ENCODE data around the gene TRAPPC2L. TPM values are rescaled to one million over a fixed set of nuclear protein-coding genes. Genes with fewer than 3 reads are reported as not detected.

Gene TRAPPC2L
- total RNA-seq, 1 experiment from 2014 or later: 82.0 TPM

DNA sequence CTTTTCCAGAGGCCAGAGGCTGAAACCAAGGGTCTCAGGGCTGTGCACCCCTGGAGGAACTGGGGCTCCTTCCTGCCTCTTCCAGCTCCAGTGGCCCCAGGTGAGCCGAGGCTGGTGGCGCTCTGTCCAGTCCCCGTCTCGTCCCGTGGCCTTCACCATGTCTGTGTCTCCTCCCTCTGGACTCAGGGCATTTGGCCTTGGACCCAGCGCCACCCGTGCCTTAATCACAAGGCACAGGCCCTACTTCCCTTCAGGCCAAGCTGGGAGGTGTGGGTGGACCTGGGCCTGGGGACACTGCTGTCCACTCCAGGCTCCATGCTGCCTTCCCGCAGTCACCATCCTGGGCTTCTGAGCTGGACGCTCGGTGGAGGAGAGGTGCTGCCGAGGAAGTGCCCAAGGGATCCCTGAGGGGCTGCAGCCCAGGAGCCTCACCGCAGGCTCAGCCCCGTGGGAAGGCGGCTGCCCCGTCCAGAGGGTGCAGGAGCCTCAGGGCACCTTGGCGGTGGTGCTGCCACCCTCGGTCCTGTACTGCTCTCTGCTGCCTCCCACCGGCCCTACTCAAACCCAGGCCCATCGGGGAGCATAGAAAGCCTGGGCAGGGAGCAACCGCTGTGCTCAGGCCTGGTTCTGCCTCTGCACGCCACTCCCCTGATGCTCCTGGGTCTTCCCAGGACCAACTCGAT lies 35.6 kb upstream of the TRAPPC2L start (continued):
- TF ChIP-seq, protein P1, sequence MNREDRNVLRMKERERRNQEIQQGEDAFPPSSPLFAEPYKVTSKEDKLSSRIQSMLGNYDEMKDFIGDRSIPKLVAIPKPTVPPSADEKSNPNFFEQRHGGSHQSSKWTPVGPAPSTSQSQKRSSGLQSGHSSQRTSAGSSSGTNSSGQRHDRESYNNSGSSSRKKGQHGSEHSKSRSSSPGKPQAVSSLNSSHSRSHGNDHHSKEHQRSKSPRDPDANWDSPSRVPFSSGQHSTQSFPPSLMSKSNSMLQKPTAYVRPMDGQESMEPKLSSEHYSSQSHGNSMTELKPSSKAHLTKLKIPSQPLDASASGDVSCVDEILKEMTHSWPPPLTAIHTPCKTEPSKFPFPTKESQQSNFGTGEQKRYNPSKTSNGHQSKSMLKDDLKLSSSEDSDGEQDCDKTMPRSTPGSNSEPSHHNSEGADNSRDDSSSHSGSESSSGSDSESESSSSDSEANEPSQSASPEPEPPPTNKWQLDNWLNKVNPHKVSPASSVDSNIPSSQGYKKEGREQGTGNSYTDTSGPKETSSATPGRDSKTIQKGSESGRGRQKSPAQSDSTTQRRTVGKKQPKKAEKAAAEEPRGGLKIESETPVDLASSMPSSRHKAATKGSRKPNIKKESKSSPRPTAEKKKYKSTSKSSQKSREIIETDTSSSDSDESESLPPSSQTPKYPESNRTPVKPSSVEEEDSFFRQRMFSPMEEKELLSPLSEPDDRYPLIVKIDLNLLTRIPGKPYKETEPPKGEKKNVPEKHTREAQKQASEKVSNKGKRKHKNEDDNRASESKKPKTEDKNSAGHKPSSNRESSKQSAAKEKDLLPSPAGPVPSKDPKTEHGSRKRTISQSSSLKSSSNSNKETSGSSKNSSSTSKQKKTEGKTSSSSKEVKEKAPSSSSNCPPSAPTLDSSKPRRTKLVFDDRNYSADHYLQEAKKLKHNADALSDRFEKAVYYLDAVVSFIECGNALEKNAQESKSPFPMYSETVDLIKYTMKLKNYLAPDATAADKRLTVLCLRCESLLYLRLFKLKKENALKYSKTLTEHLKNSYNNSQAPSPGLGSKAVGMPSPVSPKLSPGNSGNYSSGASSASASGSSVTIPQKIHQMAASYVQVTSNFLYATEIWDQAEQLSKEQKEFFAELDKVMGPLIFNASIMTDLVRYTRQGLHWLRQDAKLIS (CRISPR knock-in tag; IDR thresholded peaks at IDR 0.05; ENCODE audit: borderline replicate concordance): no peak

DNA sequence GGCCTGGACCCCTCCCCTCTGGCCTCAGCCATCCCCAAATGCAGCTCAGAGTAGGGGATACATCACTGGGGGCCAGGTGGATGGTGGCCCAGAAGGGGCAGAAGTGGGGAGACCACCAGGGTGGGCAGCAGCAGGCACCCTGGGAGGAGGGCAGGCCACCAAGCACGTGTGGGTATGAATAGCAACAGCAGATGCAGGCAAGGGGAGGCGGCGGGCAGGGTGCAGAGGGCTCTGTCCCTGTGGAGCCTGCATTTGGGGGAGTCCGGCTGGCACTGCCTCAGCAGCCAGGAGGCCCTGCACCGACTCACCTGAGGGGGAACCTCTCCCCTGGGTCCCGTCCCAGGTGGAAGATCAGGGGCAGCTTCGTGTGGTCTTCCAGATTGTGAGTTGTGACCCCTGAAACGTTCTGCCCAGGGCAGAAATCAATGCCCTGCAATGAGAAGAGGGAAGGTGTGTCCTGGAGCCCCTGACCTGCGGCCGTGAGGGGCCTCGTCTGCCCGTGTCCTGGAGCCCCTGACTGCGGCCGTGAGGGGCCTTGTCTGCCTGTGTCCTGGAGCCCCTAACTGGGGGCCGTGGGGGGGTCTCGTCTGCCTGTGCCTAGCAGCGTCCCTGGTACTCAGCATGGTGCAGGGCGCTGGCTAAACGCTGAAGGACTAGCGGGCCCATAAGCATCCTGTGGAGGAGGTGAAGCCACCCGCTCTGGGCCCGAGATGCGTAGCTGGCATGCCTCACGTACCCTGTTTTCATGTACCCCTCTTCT lies 34.5 kb upstream of the TRAPPC2L start:
- Mint-ChIP-seq H3K36me3 (no peaks in the 10 kb centered on the region), H3K4me3 (no peak overlapping the region)
- POLR2A ChIA-PET: no interaction called here
- no peak for TF ChIP-seq GTF2I (CRISPR knock-in tag; conservative IDR thresholded peaks at IDR 0.05)
- TF ChIP-seq ZNF263 (CRISPR knock-in tag; IDR thresholded peaks at IDR 0.05; ENCODE audit: low read depth): no peak
- TF ChIP-seq OVOL2 (CRISPR knock-in tag; IDR thresholded peaks at IDR 0.05; ENCODE audit: borderline replicate concordance): no peak
- no peak for TF ChIP-seq TCF7 (CRISPR knock-in tag; IDR thresholded peaks at IDR 0.05; ENCODE audit: low read depth)
- no peak for TF ChIP-seq SMAD4 (CRISPR knock-in tag; IDR thresholded peaks at IDR 0.05)
- TF ChIP-seq, protein P2, sequence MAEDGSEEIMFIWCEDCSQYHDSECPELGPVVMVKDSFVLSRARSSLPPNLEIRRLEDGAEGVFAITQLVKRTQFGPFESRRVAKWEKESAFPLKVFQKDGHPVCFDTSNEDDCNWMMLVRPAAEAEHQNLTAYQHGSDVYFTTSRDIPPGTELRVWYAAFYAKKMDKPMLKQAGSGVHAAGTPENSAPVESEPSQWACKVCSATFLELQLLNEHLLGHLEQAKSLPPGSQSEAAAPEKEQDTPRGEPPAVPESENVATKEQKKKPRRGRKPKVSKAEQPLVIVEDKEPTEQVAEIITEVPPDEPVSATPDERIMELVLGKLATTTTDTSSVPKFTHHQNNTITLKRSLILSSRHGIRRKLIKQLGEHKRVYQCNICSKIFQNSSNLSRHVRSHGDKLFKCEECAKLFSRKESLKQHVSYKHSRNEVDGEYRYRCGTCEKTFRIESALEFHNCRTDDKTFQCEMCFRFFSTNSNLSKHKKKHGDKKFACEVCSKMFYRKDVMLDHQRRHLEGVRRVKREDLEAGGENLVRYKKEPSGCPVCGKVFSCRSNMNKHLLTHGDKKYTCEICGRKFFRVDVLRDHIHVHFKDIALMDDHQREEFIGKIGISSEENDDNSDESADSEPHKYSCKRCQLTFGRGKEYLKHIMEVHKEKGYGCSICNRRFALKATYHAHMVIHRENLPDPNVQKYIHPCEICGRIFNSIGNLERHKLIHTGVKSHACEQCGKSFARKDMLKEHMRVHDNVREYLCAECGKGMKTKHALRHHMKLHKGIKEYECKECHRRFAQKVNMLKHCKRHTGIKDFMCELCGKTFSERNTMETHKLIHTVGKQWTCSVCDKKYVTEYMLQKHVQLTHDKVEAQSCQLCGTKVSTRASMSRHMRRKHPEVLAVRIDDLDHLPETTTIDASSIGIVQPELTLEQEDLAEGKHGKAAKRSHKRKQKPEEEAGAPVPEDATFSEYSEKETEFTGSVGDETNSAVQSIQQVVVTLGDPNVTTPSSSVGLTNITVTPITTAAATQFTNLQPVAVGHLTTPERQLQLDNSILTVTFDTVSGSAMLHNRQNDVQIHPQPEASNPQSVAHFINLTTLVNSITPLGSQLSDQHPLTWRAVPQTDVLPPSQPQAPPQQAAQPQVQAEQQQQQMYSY (CRISPR knock-in tag; IDR thresholded peaks at IDR 0.05): no peak
- no peak for TF ChIP-seq SMAD3 (CRISPR knock-in tag; IDR thresholded peaks at IDR 0.05; ENCODE audit: borderline replicate concordance)
- TF ChIP-seq, protein P3, sequence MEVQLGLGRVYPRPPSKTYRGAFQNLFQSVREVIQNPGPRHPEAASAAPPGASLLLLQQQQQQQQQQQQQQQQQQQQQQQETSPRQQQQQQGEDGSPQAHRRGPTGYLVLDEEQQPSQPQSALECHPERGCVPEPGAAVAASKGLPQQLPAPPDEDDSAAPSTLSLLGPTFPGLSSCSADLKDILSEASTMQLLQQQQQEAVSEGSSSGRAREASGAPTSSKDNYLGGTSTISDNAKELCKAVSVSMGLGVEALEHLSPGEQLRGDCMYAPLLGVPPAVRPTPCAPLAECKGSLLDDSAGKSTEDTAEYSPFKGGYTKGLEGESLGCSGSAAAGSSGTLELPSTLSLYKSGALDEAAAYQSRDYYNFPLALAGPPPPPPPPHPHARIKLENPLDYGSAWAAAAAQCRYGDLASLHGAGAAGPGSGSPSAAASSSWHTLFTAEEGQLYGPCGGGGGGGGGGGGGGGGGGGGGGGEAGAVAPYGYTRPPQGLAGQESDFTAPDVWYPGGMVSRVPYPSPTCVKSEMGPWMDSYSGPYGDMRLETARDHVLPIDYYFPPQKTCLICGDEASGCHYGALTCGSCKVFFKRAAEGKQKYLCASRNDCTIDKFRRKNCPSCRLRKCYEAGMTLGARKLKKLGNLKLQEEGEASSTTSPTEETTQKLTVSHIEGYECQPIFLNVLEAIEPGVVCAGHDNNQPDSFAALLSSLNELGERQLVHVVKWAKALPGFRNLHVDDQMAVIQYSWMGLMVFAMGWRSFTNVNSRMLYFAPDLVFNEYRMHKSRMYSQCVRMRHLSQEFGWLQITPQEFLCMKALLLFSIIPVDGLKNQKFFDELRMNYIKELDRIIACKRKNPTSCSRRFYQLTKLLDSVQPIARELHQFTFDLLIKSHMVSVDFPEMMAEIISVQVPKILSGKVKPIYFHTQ (CRISPR knock-in tag; IDR thresholded peaks at IDR 0.05): no peak
- TF ChIP-seq TEAD4 (CRISPR knock-in tag; IDR thresholded peaks at IDR 0.05): no peak
- TF ChIP-seq, protein P4, sequence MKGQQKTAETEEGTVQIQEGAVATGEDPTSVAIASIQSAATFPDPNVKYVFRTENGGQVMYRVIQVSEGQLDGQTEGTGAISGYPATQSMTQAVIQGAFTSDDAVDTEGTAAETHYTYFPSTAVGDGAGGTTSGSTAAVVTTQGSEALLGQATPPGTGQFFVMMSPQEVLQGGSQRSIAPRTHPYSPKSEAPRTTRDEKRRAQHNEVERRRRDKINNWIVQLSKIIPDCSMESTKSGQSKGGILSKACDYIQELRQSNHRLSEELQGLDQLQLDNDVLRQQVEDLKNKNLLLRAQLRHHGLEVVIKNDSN (CRISPR knock-in tag; IDR thresholded peaks at IDR 0.05): no peak
- TF ChIP-seq FOXJ3 (CRISPR knock-in tag; IDR thresholded peaks at IDR 0.05; ENCODE audit: borderline replicate concordance): no peak
- no peak for TF ChIP-seq ATF1 (CRISPR knock-in tag; IDR thresholded peaks at IDR 0.05)
- TF ChIP-seq, protein P5, sequence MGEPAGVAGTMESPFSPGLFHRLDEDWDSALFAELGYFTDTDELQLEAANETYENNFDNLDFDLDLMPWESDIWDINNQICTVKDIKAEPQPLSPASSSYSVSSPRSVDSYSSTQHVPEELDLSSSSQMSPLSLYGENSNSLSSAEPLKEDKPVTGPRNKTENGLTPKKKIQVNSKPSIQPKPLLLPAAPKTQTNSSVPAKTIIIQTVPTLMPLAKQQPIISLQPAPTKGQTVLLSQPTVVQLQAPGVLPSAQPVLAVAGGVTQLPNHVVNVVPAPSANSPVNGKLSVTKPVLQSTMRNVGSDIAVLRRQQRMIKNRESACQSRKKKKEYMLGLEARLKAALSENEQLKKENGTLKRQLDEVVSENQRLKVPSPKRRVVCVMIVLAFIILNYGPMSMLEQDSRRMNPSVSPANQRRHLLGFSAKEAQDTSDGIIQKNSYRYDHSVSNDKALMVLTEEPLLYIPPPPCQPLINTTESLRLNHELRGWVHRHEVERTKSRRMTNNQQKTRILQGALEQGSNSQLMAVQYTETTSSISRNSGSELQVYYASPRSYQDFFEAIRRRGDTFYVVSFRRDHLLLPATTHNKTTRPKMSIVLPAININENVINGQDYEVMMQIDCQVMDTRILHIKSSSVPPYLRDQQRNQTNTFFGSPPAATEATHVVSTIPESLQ (CRISPR knock-in tag; IDR thresholded peaks at IDR 0.05): no peak
- TF ChIP-seq, protein P6, sequence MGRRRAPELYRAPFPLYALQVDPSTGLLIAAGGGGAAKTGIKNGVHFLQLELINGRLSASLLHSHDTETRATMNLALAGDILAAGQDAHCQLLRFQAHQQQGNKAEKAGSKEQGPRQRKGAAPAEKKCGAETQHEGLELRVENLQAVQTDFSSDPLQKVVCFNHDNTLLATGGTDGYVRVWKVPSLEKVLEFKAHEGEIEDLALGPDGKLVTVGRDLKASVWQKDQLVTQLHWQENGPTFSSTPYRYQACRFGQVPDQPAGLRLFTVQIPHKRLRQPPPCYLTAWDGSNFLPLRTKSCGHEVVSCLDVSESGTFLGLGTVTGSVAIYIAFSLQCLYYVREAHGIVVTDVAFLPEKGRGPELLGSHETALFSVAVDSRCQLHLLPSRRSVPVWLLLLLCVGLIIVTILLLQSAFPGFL (CRISPR knock-in tag; IDR thresholded peaks at IDR 0.05; ENCODE audit: borderline replicate concordance): no peak
- TF ChIP-seq HMGA2 (CRISPR knock-in tag; IDR thresholded peaks at IDR 0.05): no peak
- TF ChIP-seq CBFB (CRISPR knock-in tag; IDR thresholded peaks at IDR 0.05; ENCODE audit: low read depth): no peak
- TF ChIP-seq ZNF416 (CRISPR knock-in tag; IDR thresholded peaks at IDR 0.05): no peak

More for the DNA sequence above, 34.5 kb upstream of the TRAPPC2L start:
- Mint-ChIP-seq H3K4me1 (no peaks in the 10 kb centered on the region), H3K9me3 (no peaks in the 10 kb centered on the region), H3K27ac (no peak overlapping the region), H3K27me3 (ENCODE audit: low read depth) (no peaks in the 10 kb centered on the region)
- DNase-seq (ENCODE audit: low spot score) (no peak), ATAC-seq (no peak)
- CTCF ChIA-PET: interaction anchor here (1.4 kb wide), 1 partner anchor 345 kb away, joined by 3 read pairs; no protein-coding TSS in a partner anchor

Data from WTC11 (cell line).